ENCODE results near the gene HMX3. TPM values are rescaled to one million over a fixed set of nuclear protein-coding genes. Genes with fewer than 3 reads are reported as not detected.

HMX3 gene
- total and polyA plus RNA-seq, 2 donors (not counting 3 experiments of a cell fraction or from before 2014, with no cell fraction given) = not detected

DNA sequence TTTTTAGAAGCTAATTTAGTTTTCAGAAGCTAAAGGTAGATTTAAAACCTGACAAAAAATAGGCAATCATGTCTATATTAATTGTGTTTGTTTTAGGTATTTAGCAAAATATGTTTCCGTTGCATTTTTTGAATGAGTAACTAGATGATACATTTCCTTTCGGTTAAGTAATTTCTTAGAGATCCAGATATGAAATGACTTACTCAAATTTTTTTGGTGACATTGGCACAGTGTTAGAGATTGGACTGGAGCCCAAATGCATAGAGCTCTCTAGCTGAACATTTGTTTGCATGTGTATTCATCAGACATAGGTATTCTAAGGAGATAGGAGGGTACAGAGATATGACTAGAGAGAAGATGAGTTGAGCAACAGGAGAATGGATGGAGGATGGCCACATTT lies 20.3 kb downstream of the HMX3 start:
- no peak for TF ChIP-seq EZH2 (IDR thresholded peaks at IDR 0.05; ENCODE audit: borderline replicate concordance, low read depth, low read length, severe bottlenecking)
- TF ChIP-seq GATA2 (IDR thresholded peaks at IDR 0.05; ENCODE audit: insufficient read depth, insufficient read length, low read depth, low read length) = peak; percentile 26
- TF ChIP-seq, protein P1, sequence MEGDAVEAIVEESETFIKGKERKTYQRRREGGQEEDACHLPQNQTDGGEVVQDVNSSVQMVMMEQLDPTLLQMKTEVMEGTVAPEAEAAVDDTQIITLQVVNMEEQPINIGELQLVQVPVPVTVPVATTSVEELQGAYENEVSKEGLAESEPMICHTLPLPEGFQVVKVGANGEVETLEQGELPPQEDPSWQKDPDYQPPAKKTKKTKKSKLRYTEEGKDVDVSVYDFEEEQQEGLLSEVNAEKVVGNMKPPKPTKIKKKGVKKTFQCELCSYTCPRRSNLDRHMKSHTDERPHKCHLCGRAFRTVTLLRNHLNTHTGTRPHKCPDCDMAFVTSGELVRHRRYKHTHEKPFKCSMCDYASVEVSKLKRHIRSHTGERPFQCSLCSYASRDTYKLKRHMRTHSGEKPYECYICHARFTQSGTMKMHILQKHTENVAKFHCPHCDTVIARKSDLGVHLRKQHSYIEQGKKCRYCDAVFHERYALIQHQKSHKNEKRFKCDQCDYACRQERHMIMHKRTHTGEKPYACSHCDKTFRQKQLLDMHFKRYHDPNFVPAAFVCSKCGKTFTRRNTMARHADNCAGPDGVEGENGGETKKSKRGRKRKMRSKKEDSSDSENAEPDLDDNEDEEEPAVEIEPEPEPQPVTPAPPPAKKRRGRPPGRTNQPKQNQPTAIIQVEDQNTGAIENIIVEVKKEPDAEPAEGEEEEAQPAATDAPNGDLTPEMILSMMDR (IDR thresholded peaks at IDR 0.05; ENCODE audit: extremely low read depth in 1 of 2, insufficient read depth in 1 of 2, low read depth in 1 of 2, low read length in 2 of 2) = no peak
- peak; percentile 46 for TF ChIP-seq JUN (IDR thresholded peaks at IDR 0.05; ENCODE audit: borderline replicate concordance, insufficient read depth, insufficient read length, low read depth)
- peak; percentile 49 for TF ChIP-seq FOS (IDR thresholded peaks at IDR 0.05; ENCODE audit: borderline replicate concordance, insufficient read depth, low read length)
- DNase-seq (ENCODE audit: low read depth, low spot score) (peak; percentile 54), FAIRE-seq (no peak)
- BruUV-seq (replicated peaks) = no TSS peak
- Histone ChIP-seq H3K4me3 (replicated peaks in 1 of 3; ENCODE audit: insufficient read depth in 1 of 3, low read depth in 1 of 3, low read length in 3 of 3) (peak overlapping the region in 2 of 3 experiments; percentile 61 to 90), H3K9ac (replicated peaks; ENCODE audit: extremely low read depth, insufficient read depth, low read length) (peak overlapping the region; percentile 95), H3K4me1 (ENCODE audit: control insufficient read depth, extremely low read depth, insufficient read depth, low read length) (peaks cover 47% of the 10 kb centered on the region), H3K9me3 (replicated peaks; ENCODE audit: control insufficient read depth, insufficient read depth, low read length) (no peaks in the 10 kb centered on the region), H3K9me1 (replicated peaks; ENCODE audit: control insufficient read depth, extremely low read depth, insufficient read depth, low read length) (no peaks in the 10 kb centered on the region), H4K20me1 (replicated peaks; ENCODE audit: control insufficient read depth, extremely low read depth, insufficient read depth, low read length) (peaks cover 7% of the 10 kb centered on the region), H3K27me3 (ENCODE audit: control insufficient read depth in 2 of 2, insufficient read depth in 2 of 2, low read length in 2 of 2) (peaks cover 19 to 23% of the 10 kb centered on the region in 2 experiments), H3K27ac (ENCODE audit: insufficient read depth, low read depth, low read length) (peak overlapping the region; percentile 81), H2AFZ (ENCODE audit: low read depth, low read length) (no peak overlapping the region), H3K4me2 (ENCODE audit: insufficient read depth, low read length) (peak overlapping the region; percentile 97), H3K36me3 (ENCODE audit: control insufficient read depth in 2 of 2, extremely low read depth in 1 of 2, insufficient read depth in 2 of 2, low read length in 2 of 2) (peaks cover 6 to 7% of the 10 kb centered on the region in 2 experiments), H3K79me2 (ENCODE audit: control insufficient read depth, insufficient read depth, low read length) (peaks cover 68% of the 10 kb centered on the region)
- dilution Hi-C loops (cut with MboI; ENCODE audit: extremely low pct_ligation_motif_present, low sequenced_read_pairs) (no loop called here), intact Hi-C loops (cut with micrococcal nuclease) (loop anchor here (10.0 kb wide), 1 partner anchor 1011 kb away; no protein-coding TSS in a partner anchor)
- POLR2A ChIA-PET = no interaction called here
- CTCF ChIA-PET = interaction anchor here (1.3 to 1.4 kb wide), 2 partner anchors 23 to 41 kb away, joined by 3 to 7 read pairs; no protein-coding TSS in a partner anchor
